Transverse colon (tissue), 3 donors: ENCODE measurements around the gene NDUFB4.

Experiments used
- POLR2A ChIP-seq: fragments of 450-650 bp; IDR thresholded peaks from one replicate; pipeline ENCODE4 v1.6.1; 2016; ENCODE audit warnings: antibody characterized with exemption, mild to moderate bottlenecking, moderate library complexity
- TF ChIP-seq, protein P1 (sequence below), 5 experiments: fragments of 200-600 bp in 3 of 5; fragments of 450-650 bp in 2 of 5; sonication (generic) in 3 of 5; IDR thresholded peaks; 1 replicate in 2 of 5; 2 replicates in 3 of 5; pipeline ENCODE4 v1.5.1; 2016 to 2017; ENCODE audit warnings: antibody characterized with exemption in 5 of 5, inconsistent platforms in 3 of 5, mild to moderate bottlenecking in 2 of 5, moderate library complexity in 1 of 5

DNA sequence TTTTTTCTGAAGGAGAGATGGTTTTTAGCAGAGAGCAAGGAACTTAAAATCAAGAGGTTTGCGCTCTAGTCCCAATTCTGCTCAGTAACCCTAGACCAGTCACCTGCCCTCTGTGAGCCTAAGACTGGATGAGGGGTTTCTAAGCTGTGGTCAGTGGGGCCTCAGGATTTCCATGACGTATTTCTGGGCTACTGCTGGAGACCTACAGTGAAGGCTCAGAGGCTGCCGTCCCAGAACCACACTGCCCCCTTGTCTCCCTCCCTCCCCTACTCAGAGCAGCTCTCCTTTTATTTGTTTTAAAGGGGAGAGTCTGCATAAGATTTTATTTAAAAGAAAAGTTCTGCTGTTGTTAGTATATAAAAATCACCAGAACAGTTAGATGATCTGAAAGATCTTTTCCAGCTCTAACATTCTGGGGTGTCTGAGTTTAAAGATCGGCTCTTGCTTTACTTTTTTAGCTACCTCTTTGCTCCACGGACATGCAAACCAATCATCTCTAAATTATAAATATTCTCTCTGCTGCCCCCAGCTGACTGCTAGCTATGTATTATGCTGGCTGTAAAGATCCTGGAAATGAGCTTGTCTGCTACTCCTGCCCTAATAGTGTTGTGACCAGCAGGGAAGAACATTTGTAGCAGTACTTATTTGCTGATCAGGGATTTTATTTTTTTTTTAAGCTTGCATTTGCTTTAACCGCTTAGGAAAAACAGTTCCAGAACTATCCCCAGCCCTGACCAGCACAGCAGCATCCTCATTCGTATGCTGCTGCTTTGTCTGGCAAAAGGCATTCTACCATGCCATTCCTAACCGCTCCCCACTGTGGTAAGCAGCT lies 28.6 kb upstream of the NDUFB4 start:
- TF ChIP-seq, protein P1, sequence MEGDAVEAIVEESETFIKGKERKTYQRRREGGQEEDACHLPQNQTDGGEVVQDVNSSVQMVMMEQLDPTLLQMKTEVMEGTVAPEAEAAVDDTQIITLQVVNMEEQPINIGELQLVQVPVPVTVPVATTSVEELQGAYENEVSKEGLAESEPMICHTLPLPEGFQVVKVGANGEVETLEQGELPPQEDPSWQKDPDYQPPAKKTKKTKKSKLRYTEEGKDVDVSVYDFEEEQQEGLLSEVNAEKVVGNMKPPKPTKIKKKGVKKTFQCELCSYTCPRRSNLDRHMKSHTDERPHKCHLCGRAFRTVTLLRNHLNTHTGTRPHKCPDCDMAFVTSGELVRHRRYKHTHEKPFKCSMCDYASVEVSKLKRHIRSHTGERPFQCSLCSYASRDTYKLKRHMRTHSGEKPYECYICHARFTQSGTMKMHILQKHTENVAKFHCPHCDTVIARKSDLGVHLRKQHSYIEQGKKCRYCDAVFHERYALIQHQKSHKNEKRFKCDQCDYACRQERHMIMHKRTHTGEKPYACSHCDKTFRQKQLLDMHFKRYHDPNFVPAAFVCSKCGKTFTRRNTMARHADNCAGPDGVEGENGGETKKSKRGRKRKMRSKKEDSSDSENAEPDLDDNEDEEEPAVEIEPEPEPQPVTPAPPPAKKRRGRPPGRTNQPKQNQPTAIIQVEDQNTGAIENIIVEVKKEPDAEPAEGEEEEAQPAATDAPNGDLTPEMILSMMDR (IDR thresholded peaks at IDR 0.05): peak in 3 of 5 experiments; percentile 26 to 34 (median 26)
- TF ChIP-seq POLR2A: no peak
